Epithelial cell of esophagus (primary cell): Measurements from ENCODE around the gene ABCC5.
"Not testable (repeated sequence)": the region's sequence is repeated elsewhere in the genome, so short reads cannot be mapped to it uniquely, and the experiment has no call there.

Source experiments
- DNase-seq: peaks from one replicate; pipeline ENCODE4 v3.0.0; 2010; ENCODE audit warnings: low read depth
- H3K4me3 ChIP-seq: 2 replicates; pipeline ENCODE4 v1.5.1; 2011; ENCODE audit warnings: mild to moderate bottlenecking, low read length, control low read depth
- CTCF ChIP-seq: IDR thresholded peaks from 2 replicates; pipeline ENCODE4 v1.5.1; 2011; ENCODE audit warnings: low read depth, mild to moderate bottlenecking, low read length, control low read depth, inconsistent platforms; ENCODE audit not compliant: insufficient read depth; ENCODE audit errors: missing control alignments

ABCC5 gene

GRCh38 chr3:183883291-183884096 is 134.2 kb downstream of the ABCC5 start:
- no peak for TF ChIP-seq CTCF

GRCh38 chr3:183880121-183880520 is 137.6 kb downstream of the ABCC5 start:
- TF ChIP-seq CTCF: no peak
- H3K4me3 ChIP-seq: no peak overlapping the region
- no peak for DNase-seq

More at GRCh38 chr3:183883291-183884096, 134.2 kb downstream of the ABCC5 start:
- peak overlapping the region; percentile 82 for H3K4me3 ChIP-seq
- DNase-seq: no peak

GRCh38 chr3:183879243-183879642 is 138.4 kb downstream of the ABCC5 start:
- DNase-seq: no peak
- TF ChIP-seq CTCF: no peak
- no peak overlapping the region for H3K4me3 ChIP-seq

GRCh38 chr3:183878071-183878470 is 139.6 kb downstream of the ABCC5 start:
- no peak overlapping the region for H3K4me3 ChIP-seq
- DNase-seq: no peak
- TF ChIP-seq CTCF: no peak

GRCh38 chr3:183877227-183877626 is 140.5 kb downstream of the ABCC5 start:
- not testable (repeated sequence) for DNase-seq, H3K4me3 ChIP-seq

- no peak overlapping the region for H3K4me3 ChIP-seq
- TF ChIP-seq CTCF: no peak
- DNase-seq: no peak
Measured at GRCh38 chr3:183875411-183875810, 142.3 kb downstream of the ABCC5 start.

- no peak overlapping the region for H3K4me3 ChIP-seq
- no peak for DNase-seq
- TF ChIP-seq CTCF: no peak
Measured at GRCh38 chr3:183873914-183874313, 143.8 kb downstream of the ABCC5 start.

GRCh38 chr3:183871541-183871940 is 146.1 kb downstream of the ABCC5 start:
- peak; percentile 54 for DNase-seq
- no peak for TF ChIP-seq CTCF
- H3K4me3 ChIP-seq: no peak overlapping the region
